ENCODE measurements around the gene SPDYE3.

DNA sequence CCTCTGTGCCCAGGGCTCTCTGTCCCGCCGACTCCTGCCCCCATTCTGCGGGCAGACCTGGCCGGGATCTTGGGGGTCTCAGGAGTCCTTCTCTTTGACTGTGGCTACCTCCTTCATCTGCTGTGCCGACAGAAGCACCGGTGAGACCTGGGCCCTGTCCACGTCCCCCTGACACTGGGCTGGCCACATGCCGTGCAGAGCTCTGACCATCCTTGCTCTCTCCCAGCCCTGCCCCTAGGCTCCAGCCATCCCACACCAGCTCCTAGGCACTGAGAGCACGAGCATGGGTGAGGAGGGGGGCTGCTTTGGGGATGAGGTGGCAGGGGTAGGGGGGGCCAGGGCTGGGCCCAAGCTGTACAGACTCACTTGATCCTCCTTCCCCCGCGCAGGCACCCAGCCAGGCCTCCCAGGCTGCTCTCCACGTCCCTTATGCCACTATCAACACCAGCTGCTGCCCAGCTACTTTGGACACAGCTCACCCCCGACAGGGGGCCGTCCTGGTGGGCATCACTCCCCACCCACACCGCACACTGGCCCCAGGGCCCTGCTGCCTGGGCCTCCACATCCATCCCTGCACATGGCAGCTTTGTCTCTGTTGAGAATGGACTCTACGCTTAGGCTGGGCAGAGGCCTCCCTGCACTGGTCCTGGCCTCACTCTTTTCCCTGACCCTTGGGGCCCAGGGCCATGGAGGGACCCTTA, 45.6 kb downstream of the SPDYE3 start:
- TF ChIP-seq CTCF (IDR thresholded peaks at IDR 0.05): no peak
- TF ChIP-seq POLR2A (IDR thresholded peaks at IDR 0.05): no peak

Measured in lower leg skin (tissue), 3 donors.